OCI-LY1 (cell line): ENCODE measurements around the gene GNG2.

Experiments
- H2AFZ ChIP-seq: fragments of 200-600 bp; sonication (generic), shearing (Covaris generic); 2 replicates; pipeline ENCODE4 v1.6.0; 2014; ENCODE audit warnings: antibody characterized with exemption, mild to moderate bottlenecking, low read length
- H3F3A ChIP-seq: fragments of 200-600 bp; sonication (generic), shearing (Covaris generic); 2 replicates; pipeline ENCODE4 v1.6.0; 2014; ENCODE audit warnings: mild to moderate bottlenecking, antibody characterized with exemption, low read length, moderate library complexity; ENCODE audit not compliant: insufficient read depth
- H3K27ac ChIP-seq: fragments of 200-600 bp; sonication (generic); 2 replicates; pipeline ENCODE4 v1.5.1; 2014; ENCODE audit warnings: low read length, mixed run types, mild to moderate bottlenecking, low read depth; ENCODE audit not compliant: poor library complexity, severe bottlenecking
- H3K27me3 ChIP-seq: fragments of 200-600 bp; sonication (generic); 2 replicates; pipeline ENCODE4 v1.6.0; 2014; ENCODE audit warnings: antibody characterized with exemption, mild to moderate bottlenecking, low read length, moderate library complexity; ENCODE audit not compliant: insufficient read depth
- H3K36me3 ChIP-seq: fragments of 200-600 bp; sonication (generic); 2 replicates; pipeline ENCODE4 v1.6.1; 2014; ENCODE audit warnings: mild to moderate bottlenecking, antibody characterized with exemption, low read length, moderate library complexity, mixed read lengths; ENCODE audit not compliant: insufficient read depth
- H3K4me1 ChIP-seq: fragments of 200-600 bp; sonication (generic); 2 replicates; pipeline ENCODE4 v1.5.1; 2014; ENCODE audit warnings: mild to moderate bottlenecking, low read length, moderate library complexity; ENCODE audit not compliant: insufficient read depth, severe bottlenecking
- H3K4me2 ChIP-seq: fragments of 200-600 bp; sonication (generic), shearing (Covaris generic); 2 replicates; pipeline ENCODE4 v1.6.1; 2014; ENCODE audit warnings: low read length
- H3K4me3 ChIP-seq: fragments of 200-600 bp; sonication (generic); 2 replicates; pipeline ENCODE4 v1.5.1; 2014; ENCODE audit warnings: low read length, low read depth, mild to moderate bottlenecking, mixed read lengths; ENCODE audit not compliant: poor library complexity, severe bottlenecking
- H3K79me2 ChIP-seq: fragments of 200-600 bp; shearing (Covaris generic); 2 replicates; pipeline ENCODE4 v1.6.1; 2016; ENCODE audit warnings: mixed run types, low read length, mixed read lengths; ENCODE audit not compliant: insufficient read depth
- H3K9ac ChIP-seq: fragments of 200-600 bp; sonication (generic), shearing (Covaris generic); 2 replicates; pipeline ENCODE4 v1.6.1; 2014; ENCODE audit warnings: mild to moderate bottlenecking, low read length, mixed read lengths
- H3K9me2 ChIP-seq: fragments of 200-600 bp; sonication (generic), shearing (Covaris generic); 2 replicates; pipeline ENCODE4 v1.6.1; 2014; ENCODE audit warnings: low read depth, mild to moderate bottlenecking, low read length, mixed read lengths
- H3K9me3 ChIP-seq: fragments of 200-600 bp; shearing (Covaris generic); 2 replicates; pipeline ENCODE4 v1.6.1; 2014; ENCODE audit warnings: low read length, mixed read lengths
- H4K20me1 ChIP-seq: fragments of 200-600 bp; sonication (generic), shearing (Covaris generic); 2 replicates; pipeline ENCODE4 v1.6.0; 2016; ENCODE audit warnings: mild to moderate bottlenecking, low read length; ENCODE audit not compliant: insufficient read depth
- CTCF ChIP-seq: fragments of 200-600 bp; sonication (generic), shearing (Covaris generic); IDR thresholded peaks from 2 replicates; pipeline ENCODE4 v1.5.1; 2017; ENCODE audit warnings: mild to moderate bottlenecking, antibody characterized with exemption, low read length, moderate library complexity, mixed read lengths
- EZH2 ChIP-seq: fragments of 200-600 bp; sonication (generic), shearing (Covaris generic); IDR thresholded peaks from 2 replicates; pipeline ENCODE4 v1.8.0; 2017; ENCODE audit warnings: borderline replicate concordance, mixed run types, mild to moderate bottlenecking, antibody characterized with exemption, low read length, moderate library complexity, mixed read lengths

GNG2 gene

DNA sequence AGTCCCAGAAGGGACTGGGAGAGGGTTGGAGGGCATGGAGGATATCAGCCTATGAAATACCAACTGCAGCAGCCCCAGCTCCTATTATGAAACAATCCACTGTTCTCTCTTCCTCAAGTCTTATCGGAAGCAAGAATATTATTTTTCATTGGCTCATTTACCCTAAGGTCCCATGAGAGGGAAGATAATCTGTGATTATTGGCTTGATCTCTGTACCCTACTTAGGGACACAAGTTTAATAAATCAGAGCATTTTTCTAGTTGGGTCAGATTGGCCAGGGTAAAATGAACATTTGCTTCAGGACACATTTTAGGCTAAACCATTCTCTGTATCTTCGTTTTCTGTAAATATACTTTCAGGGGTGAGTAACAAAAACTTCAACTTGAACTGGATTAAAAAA is 43.1 kb upstream of the GNG2 start:
- H4K20me1 ChIP-seq, result no peaks in the 10 kb centered on the region
- H3K4me2 ChIP-seq, result no peak overlapping the region
- no peaks in the 10 kb centered on the region for H3K9me3 ChIP-seq
- no peaks in the 10 kb centered on the region for H3K36me3 ChIP-seq
- H3K9ac ChIP-seq, result no peak overlapping the region
- TF ChIP-seq CTCF, result no peak
- TF ChIP-seq EZH2, result no peak
- no peak overlapping the region for H3K27ac ChIP-seq
- H3K4me1 ChIP-seq, result no peaks in the 10 kb centered on the region
- H3F3A ChIP-seq, result no peaks in the 10 kb centered on the region
- H3K79me2 ChIP-seq, result no peaks in the 10 kb centered on the region
- no peak overlapping the region for H2AFZ ChIP-seq
- H3K9me2 ChIP-seq, result no peaks in the 10 kb centered on the region
- H3K27me3 ChIP-seq, result no peaks in the 10 kb centered on the region; the same call in 1 of the 2 replicates
- H3K4me3 ChIP-seq, result no peak overlapping the region

DNA sequence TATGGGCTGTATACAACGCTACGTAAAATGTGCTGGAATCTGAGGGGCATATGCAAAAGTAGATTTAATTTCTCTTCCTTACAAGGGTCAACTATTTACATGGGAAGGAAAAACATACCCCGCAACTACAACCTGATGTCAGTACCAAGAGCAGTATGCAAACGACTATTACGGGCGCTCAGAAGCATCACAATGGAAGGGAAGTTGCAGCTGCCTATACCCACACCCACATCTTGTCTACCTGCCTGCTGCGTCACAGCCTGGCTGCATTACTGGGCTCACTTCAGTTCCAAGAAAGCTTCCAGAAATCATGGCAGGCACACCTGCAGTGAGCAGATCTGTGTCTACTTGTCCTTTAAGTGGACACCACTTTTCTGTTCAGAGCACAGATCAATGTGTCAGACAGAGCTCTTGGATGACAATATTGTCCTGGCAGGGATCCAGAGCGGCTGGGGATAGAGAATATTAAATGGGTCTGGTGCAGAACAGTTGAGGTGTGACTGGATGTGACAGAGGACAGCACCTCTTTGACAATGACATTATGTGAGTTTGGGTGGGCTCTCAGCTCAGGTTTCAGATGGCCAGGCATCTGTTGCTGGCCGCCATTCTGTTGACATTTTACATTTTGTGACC is 41.5 kb upstream of the GNG2 start:
- no peaks in the 10 kb centered on the region for H4K20me1 ChIP-seq
- H3K27me3 ChIP-seq, result no peaks in the 10 kb centered on the region; the same call in 1 of the 2 replicates
- no peaks in the 10 kb centered on the region for H3K79me2 ChIP-seq
- no peak overlapping the region for H3K9ac ChIP-seq
- no peak overlapping the region for H2AFZ ChIP-seq
- H3F3A ChIP-seq, result no peaks in the 10 kb centered on the region
- no peaks in the 10 kb centered on the region for H3K36me3 ChIP-seq
- no peak overlapping the region for H3K27ac ChIP-seq
- H3K4me3 ChIP-seq, result no peak overlapping the region
- no peak overlapping the region for H3K4me2 ChIP-seq
- H3K9me3 ChIP-seq, result no peaks in the 10 kb centered on the region
- no peaks in the 10 kb centered on the region for H3K4me1 ChIP-seq
- H3K9me2 ChIP-seq, result no peaks in the 10 kb centered on the region
- TF ChIP-seq CTCF (no peak), EZH2 (no peak)

DNA sequence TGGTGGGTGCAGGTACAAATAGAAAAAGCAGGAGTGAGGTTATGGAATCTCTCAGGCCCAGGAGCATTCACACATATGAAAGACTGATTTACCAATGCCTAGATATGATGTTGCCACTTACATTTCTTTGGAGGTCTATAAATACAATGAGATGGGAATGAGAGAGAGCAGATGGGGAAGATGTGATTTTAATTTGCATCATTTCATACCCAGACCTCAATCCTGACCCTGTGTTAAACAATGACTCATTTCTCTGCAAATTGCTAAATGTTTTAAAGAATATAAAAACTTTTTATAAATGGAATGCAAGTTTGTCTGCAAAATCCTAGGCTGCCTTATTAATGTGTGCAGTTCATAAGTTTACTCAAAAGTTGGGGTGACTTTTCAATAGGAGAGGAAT is 38.6 kb upstream of the GNG2 start:
- H3K27ac ChIP-seq, result no peak overlapping the region
- H3K4me2 ChIP-seq, result no peak overlapping the region
- H3K36me3 ChIP-seq, result no peaks in the 10 kb centered on the region
- no peaks in the 10 kb centered on the region for H3K9me3 ChIP-seq
- H4K20me1 ChIP-seq, result no peaks in the 10 kb centered on the region
- no peak for TF ChIP-seq CTCF
- no peak overlapping the region for H2AFZ ChIP-seq
- no peaks in the 10 kb centered on the region for H3K4me1 ChIP-seq
- H3K9ac ChIP-seq, result no peak overlapping the region
- no peaks in the 10 kb centered on the region for H3F3A ChIP-seq
- H3K79me2 ChIP-seq, result no peaks in the 10 kb centered on the region
- no peaks in the 10 kb centered on the region for H3K9me2 ChIP-seq
- H3K27me3 ChIP-seq, result no peaks in the 10 kb centered on the region; the same call in 1 of the 2 replicates
- H3K4me3 ChIP-seq, result no peak overlapping the region
